Thymus (tissue), 11 donors: ENCODE results near the gene EXOC4. TPM values are rescaled to one million over a fixed set of nuclear protein-coding genes. Genes with fewer than 3 reads are reported as not detected.

Experiments used
- DNase-seq, 9 donors: peaks; one replicate each; pipeline ENCODE4 v3.0.0-alpha.2; 2013; ENCODE audit warnings: low spot score in 9 of 9, low read depth in 6 of 9, missing footprints in 1 of 9
- H3K27ac ChIP-seq, 2 donors: one replicate each; pipeline ENCODE4 v1.5.1; 2013; ENCODE audit warnings: control low read depth in 1 of 2, low read depth in 1 of 2, low read length in 1 of 2, mild to moderate bottlenecking in 1 of 2, moderate library complexity in 1 of 2
- H3K27me3 ChIP-seq, 2 donors: one replicate each; pipeline ENCODE4 v1.5.1; 2013; ENCODE audit warnings: low read length in 1 of 2; ENCODE audit not compliant: control insufficient read depth in 2 of 2, insufficient read depth in 1 of 2
- H3K36me3 ChIP-seq, 2 donors: one replicate each; pipeline ENCODE4 v1.5.1; 2013; ENCODE audit warnings: low read length in 1 of 2, mild to moderate bottlenecking in 1 of 2, moderate library complexity in 1 of 2; ENCODE audit not compliant: control insufficient read depth in 2 of 2, insufficient read depth in 2 of 2
- H3K4me1 ChIP-seq, 2 donors: one replicate each; pipeline ENCODE4 v1.5.1; 2013; ENCODE audit warnings: low read length in 2 of 2; ENCODE audit not compliant: control insufficient read depth in 2 of 2, insufficient read depth in 2 of 2
- H3K4me3 ChIP-seq, 2 donors: one replicate each; pipeline ENCODE4 v1.5.1; 2013; ENCODE audit warnings: low read length in 2 of 2, control low read depth in 1 of 2, mild to moderate bottlenecking in 1 of 2
- H3K9me3 ChIP-seq, 2 donors: one replicate each; pipeline ENCODE4 v1.5.1; 2013; ENCODE audit warnings: low read length in 1 of 2, mild to moderate bottlenecking in 1 of 2; ENCODE audit not compliant: control insufficient read depth in 2 of 2, insufficient read depth in 1 of 2
- WGBS: extraction: QIAGEN DNeasy Blood & Tissue Kit; methylation state at CpG from one replicate; pipeline ENCODE4 v1.1.7; 2013; 5-methylcytosine and 5-hydroxymethylcytosine counted together
- polyA plus RNA-seq: library from polyadenylated mRNA; stranded (reverse); fragments of 200-250 nt; gene quantifications from one replicate; pipeline ENCODE4 v1.2.3, GENCODE V29; 2013
- total RNA-seq: library from RNA; stranded (reverse); fragments of 120-200 nt; gene quantifications from one replicate; pipeline ENCODE4 v1.2.4, GENCODE V29; 2013
- donor health status: healthy.

The EXOC4 gene
- total and polyA plus RNA-seq, 2 donors, result 25.5 to 51.2 TPM

GRCh38 chr7:133479456-133480065 lies 226.7 kb downstream of the EXOC4 start:
- peak in 1 of 9 donors; percentile 24 for DNase-seq
- peak overlapping the region; percentile 38 to 81 for H3K27ac ChIP-seq
- peaks cover 0 to 10% of the 10 kb centered on the region in 2 donors for H3K36me3 ChIP-seq
- WGBS, result 94% methylated on average over 10 of the region's 10 CpGs
- H3K27me3 ChIP-seq, result no peaks in the 10 kb centered on the region
- H3K9me3 ChIP-seq, result no peaks in the 10 kb centered on the region
- no peak overlapping the region for H3K4me3 ChIP-seq
- peaks cover 29 to 56% of the 10 kb centered on the region in 2 donors for H3K4me1 ChIP-seq

DNA sequence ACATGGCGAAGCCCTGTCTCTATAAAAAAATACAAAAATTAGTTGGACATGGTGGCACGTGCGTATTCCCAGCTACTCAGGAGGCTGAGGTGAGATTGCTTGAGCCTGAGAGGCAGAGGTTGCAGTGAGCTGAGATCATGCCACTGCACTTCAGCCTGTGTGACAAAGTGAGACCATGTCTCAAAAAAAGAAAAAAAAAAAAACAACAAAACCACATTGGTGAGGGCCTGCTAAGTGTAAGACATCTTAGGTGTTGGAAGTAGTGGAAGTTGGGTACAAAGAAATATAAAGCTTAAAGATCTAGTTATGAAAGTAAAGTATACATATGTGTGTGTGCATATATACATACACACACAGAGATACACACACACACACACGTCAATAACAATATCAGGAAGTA lies 228.0 kb downstream of the EXOC4 start:
- peak in 1 of 9 donors; percentile 45 for DNase-seq
- Histone ChIP-seq H3K4me1 (peaks cover 34 to 63% of the 10 kb centered on the region in 2 donors), H3K36me3 (peaks cover 0 to 10% of the 10 kb centered on the region in 2 donors), H3K4me3 (peak overlapping the region in 1 of 2 donors; percentile 49), H3K27ac (peak overlapping the region; percentile 67 to 94), H3K9me3 (no peaks in the 10 kb centered on the region), H3K27me3 (no peaks in the 10 kb centered on the region)
- WGBS, result 80% methylated on average over 4 of the region's 4 CpGs

DNA sequence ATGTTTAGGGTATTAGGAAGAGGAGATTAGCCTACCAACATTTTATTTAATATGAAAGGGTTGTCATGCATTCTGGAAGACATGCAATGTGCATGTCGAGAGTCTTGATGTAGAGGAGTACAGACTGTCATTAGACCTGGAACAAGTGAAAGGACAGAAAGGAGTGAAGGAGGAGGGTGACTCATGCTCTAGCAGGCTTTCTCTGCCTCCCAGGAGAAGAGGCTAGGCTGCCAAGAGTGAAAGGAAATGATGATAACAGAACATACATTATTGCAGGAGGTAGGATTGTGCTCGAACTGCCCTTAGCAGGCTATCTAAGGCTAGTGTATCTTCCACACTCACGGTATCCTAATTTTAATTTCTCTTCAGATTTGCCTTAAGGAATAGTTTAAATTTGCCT lies 228.8 kb downstream of the EXOC4 start:
- H3K27me3 ChIP-seq, result no peaks in the 10 kb centered on the region
- peak overlapping the region; percentile 61 to 94 for H3K27ac ChIP-seq
- peaks cover 34 to 63% of the 10 kb centered on the region in 2 donors for H3K4me1 ChIP-seq
- no peaks in the 10 kb centered on the region for H3K9me3 ChIP-seq
- peak in 1 of 9 donors; percentile 52 for DNase-seq
- peak overlapping the region; percentile 41 to 49 for H3K4me3 ChIP-seq
- 59% methylated on average over 3 of the region's 3 CpGs for WGBS
- peaks cover 0 to 8% of the 10 kb centered on the region in 2 donors for H3K36me3 ChIP-seq

DNA sequence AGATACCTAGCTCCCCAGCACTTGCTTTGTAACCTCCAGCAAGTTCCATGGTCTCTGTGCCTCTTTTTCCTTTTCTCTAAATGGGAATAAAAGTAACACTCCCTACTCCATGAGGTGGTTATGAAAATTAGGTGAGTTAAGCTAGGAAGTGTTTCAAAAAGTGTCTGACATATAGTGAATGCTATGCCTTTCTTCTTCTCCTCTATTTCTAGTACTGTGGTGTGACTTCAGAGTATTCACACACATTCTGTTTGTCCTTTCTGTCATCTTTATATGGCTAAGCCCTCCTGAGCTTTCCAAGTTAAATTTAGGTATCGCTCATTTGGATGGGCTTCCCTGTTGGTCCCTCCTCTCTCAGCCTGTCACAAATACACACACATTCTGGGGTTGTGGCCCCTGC lies 229.7 kb downstream of the EXOC4 start:
- H3K4me1 ChIP-seq, result peaks cover 31 to 57% of the 10 kb centered on the region in 2 donors
- H3K27me3 ChIP-seq, result no peaks in the 10 kb centered on the region
- DNase-seq, result peak in 1 of 9 donors; percentile 66
- H3K36me3 ChIP-seq, result peaks cover 0 to 7% of the 10 kb centered on the region in 2 donors
- H3K9me3 ChIP-seq, result no peaks in the 10 kb centered on the region
- WGBS, result 80% methylated on average over 1 of the region's 1 CpG
- peak overlapping the region; percentile 41 to 49 for H3K4me3 ChIP-seq
- H3K27ac ChIP-seq, result peak overlapping the region; percentile 92 to 94

DNA sequence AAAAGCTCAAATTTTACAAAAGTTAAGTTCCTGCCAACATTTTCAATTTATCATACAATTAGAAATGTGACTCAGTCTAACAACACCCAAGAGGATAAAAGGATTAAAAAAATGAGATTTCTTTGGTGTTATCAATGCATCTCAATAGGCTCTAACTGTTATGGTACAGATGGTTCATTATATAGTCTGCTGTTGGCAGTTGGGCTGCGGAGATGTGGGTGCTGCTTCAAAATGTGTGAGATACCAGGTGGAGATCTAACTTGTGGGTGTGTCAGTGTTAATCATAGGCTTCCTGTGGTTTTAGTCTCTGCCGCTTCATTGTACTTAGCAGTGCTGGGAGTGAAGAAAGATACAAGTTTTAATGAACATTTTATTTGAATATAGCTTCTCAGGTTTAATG lies 231.2 kb downstream of the EXOC4 start:
- peak in 7 of 9 donors; percentile 58 to 91 (median 80) for DNase-seq

DNA sequence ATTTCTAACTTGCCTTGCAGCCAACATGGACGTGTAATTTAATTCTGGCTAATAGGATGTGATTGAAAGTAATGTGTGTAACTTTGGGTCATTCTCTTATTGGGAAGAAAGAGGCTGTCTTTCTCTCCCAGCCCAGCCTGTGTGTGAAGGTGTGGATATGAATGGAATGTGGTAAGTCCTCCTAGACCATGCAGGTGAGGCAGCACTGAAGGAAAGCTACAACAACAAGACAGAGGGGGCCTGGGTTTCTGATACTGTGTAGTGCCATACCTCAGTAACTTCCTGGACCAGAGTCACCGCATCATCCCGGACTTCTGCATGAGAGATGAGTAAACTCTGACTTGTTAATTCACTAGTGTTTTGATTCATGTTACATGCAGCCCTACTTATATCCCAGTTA lies 237.0 kb downstream of the EXOC4 start:
- peaks cover 0 to 4% of the 10 kb centered on the region in 2 donors for H3K36me3 ChIP-seq
- no peak for DNase-seq

More for the DNA sequence above, 231.2 kb downstream of the EXOC4 start:
- Histone ChIP-seq H3K4me3 (peak overlapping the region; percentile 41 to 49), H3K9me3 (no peaks in the 10 kb centered on the region), H3K27ac (peak overlapping the region; percentile 33 to 94), H3K36me3 (peaks cover 0 to 7% of the 10 kb centered on the region in 2 donors), H3K4me1 (peaks cover 23 to 43% of the 10 kb centered on the region in 2 donors), H3K27me3 (no peaks in the 10 kb centered on the region)
- WGBS, result 6% methylated on average over 2 of the region's 2 CpGs

GRCh38 chr7:133491201-133491691 lies 238.4 kb downstream of the EXOC4 start:
- Histone ChIP-seq H3K27ac (peak overlapping the region; percentile 60 to 68), H3K4me1 (peaks cover 9 to 10% of the 10 kb centered on the region in 2 donors), H3K36me3 (peaks cover 0 to 7% of the 10 kb centered on the region in 2 donors), H3K27me3 (no peaks in the 10 kb centered on the region), H3K4me3 (no peak overlapping the region), H3K9me3 (peaks cover 0 to 2% of the 10 kb centered on the region in 2 donors)
- peak in 1 of 9 donors; percentile 39 for DNase-seq
- 70% methylated on average over 2 of the region's 2 CpGs for WGBS

More for the DNA sequence above, 237.0 kb downstream of the EXOC4 start:
- H3K4me1 ChIP-seq, result peaks cover 14 to 15% of the 10 kb centered on the region in 2 donors
- no peak overlapping the region for H3K27ac ChIP-seq
- H3K4me3 ChIP-seq, result no peak overlapping the region
- no peaks in the 10 kb centered on the region for H3K9me3 ChIP-seq
- H3K27me3 ChIP-seq, result no peaks in the 10 kb centered on the region
- WGBS, result 95% methylated on average over 3 of the region's 3 CpGs

DNA sequence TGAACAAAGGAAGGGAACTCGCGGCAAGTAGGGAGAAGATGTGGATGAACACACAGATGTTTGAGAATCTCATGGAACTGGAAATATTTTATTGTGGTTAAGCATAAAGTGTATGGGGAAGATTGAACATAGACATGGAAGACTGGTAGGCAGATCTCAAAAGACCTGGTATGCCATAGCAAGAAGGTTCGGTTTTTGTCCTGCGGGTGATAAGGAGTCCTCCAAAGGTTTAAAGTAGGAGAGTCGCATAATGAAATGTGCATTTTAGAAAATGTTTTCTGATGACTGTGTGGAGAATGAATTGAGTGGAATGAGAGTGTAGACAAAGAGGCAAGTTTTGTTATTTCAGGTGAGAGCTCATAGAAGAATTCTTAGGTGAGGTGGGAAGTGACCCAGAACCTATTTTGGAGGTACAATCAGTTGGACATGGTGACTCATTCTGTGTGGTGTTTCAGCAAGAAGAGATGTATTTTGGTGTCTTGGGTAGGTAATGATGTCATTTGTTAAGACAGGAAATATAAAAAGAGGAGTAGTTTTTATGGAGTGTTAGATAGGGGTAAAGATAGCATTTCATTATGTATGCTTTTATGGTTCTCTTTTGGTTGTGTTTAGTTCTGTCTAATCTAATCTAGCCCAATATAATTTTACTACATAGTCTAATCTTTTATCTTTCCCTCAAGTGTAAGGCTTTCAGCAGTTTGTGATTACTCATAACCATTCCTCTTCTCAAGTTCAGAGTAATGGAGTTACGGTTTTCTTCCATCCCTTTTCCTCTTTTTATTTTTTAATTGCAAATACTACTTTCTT lies 239.2 kb downstream of the EXOC4 start:
- WGBS, result 97% methylated on average over 6 of the region's 6 CpGs

DNA sequence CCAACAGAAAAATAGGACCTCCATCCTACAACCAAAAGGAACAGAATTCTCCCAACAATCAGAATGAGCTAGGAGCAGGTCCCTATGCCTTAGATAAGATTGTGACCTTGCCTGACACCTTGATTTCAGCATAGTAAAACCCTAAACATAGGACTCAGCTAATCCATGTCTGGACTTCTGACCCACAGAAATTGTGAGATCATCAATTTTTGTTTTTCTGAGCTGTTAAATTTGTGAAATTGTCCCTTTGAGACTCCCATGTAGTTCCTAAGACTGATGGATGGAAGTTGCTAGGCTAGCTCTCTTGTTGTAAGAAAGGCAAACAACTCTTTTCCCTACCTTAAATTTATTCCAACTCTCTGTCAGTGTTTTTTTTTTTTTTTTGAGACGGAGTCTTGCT lies 244.2 kb downstream of the EXOC4 start:
- WGBS, result 100% methylated on average over 1 of the region's 1 CpG
- Histone ChIP-seq H3K27me3 (no peaks in the 10 kb centered on the region), H3K4me3 (no peak overlapping the region), H3K27ac (no peak overlapping the region), H3K36me3 (peaks cover 0 to 3% of the 10 kb centered on the region in 2 donors), H3K4me1 (peaks cover under 1% of the 10 kb centered on the region in 2 donors), H3K9me3 (peaks cover 0 to 4% of the 10 kb centered on the region in 2 donors)
- DNase-seq, result no peak

More for the DNA sequence above, 239.2 kb downstream of the EXOC4 start:
- H3K4me3 ChIP-seq, result no peak overlapping the region
- H3K27me3 ChIP-seq, result no peaks in the 10 kb centered on the region
- H3K9me3 ChIP-seq, result peaks cover 0 to 4% of the 10 kb centered on the region in 2 donors
- peak in 1 of 9 donors; percentile 16 for DNase-seq
- peaks cover 9 to 10% of the 10 kb centered on the region in 2 donors for H3K4me1 ChIP-seq
- peak overlapping the region; percentile 60 to 74 for H3K27ac ChIP-seq
- H3K36me3 ChIP-seq, result peaks cover 0 to 7% of the 10 kb centered on the region in 2 donors
